Smooth muscle cell (in vitro differentiated cells): ENCODE data around the gene AIP. TPM values are rescaled to one million over a fixed set of nuclear protein-coding genes. Genes with fewer than 3 reads are reported as not detected.

Source experiments
- DNase-seq: peaks from one replicate; lab custom pipeline; 2025; ENCODE audit not compliant: unreplicated experiment; lab: John Stamatoyannopoulos, UW
- H2AFZ ChIP-seq: fragments of 200-600 bp; sonication (generic); 2 replicates; pipeline ENCODE4 v1.6.0; 2016; ENCODE audit warnings: antibody characterized with exemption, low read depth, mild to moderate bottlenecking
- H3F3A ChIP-seq: fragments of 200-600 bp; sonication (generic); 2 replicates; pipeline ENCODE4 v1.6.0; 2017; ENCODE audit warnings: antibody characterized with exemption, low read depth
- H3K27ac ChIP-seq: fragments of 200-600 bp; sonication (generic); 2 replicates; pipeline ENCODE4 v1.5.1; 2016; ENCODE audit warnings: low read depth, mild to moderate bottlenecking
- H3K27me3 ChIP-seq: fragments of 200-600 bp; sonication (generic); 2 replicates; pipeline ENCODE4 v1.6.1; 2016; ENCODE audit warnings: low read depth, mild to moderate bottlenecking
- H3K36me3 ChIP-seq: fragments of 200-600 bp; sonication (generic); 2 replicates; pipeline ENCODE4 v1.5.1; 2016; ENCODE audit warnings: low read depth
- H3K4me1 ChIP-seq: fragments of 200-600 bp; sonication (generic); 2 replicates; pipeline ENCODE4 v1.5.1; 2016; ENCODE audit warnings: low read depth
- H3K4me2 ChIP-seq: fragments of 200-600 bp; sonication (generic); 2 replicates; pipeline ENCODE4 v1.6.0; 2016; ENCODE audit warnings: mild to moderate bottlenecking
- H3K4me3 ChIP-seq: fragments of 200-600 bp; sonication (generic); 2 replicates; pipeline ENCODE4 v1.5.1; 2016; ENCODE audit warnings: mild to moderate bottlenecking
- H3K79me2 ChIP-seq: fragments of 200-600 bp; sonication (generic); 2 replicates; pipeline ENCODE4 v1.6.0; 2016; ENCODE audit warnings: low read depth, mild to moderate bottlenecking
- H3K9ac ChIP-seq: fragments of 200-600 bp; sonication (generic); 2 replicates; pipeline ENCODE4 v1.6.0; 2016; ENCODE audit warnings: low read depth
- H3K9me3 ChIP-seq: fragments of 200-600 bp; sonication (generic); replicated peaks from 2 replicates; pipeline ENCODE4 v1.5.1; 2016; ENCODE audit warnings: low read depth
- H4K20me1 ChIP-seq: fragments of 200-600 bp; sonication (generic); 2 replicates; pipeline ENCODE4 v1.6.0; 2016; ENCODE audit warnings: low read depth
- WGBS: methylation state at CpG from one replicate; pipeline ENCODE4 v1.1.7; 2016; ENCODE audit warnings: low lambda C conversion rate; 5-methylcytosine and 5-hydroxymethylcytosine counted together
- polyA plus RNA-seq: library from polyadenylated mRNA; unstranded; fragments of >200 nt; fragmentation: Nextera tagmentation; extraction: Ambion mirVana; gene quantifications from 2 replicates; pipeline ENCODE4 v1.2.1, GENCODE V29; 2016
- total RNA-seq: library from RNA; depleted of rRNA; stranded (reverse); fragments of >200 nt; gene quantifications from 2 replicates; pipeline ENCODE4 v1.2.3, GENCODE V29; 2014
- TF ChIP-seq, protein P1 (sequence below): fragments of 200-600 bp; sonication (generic); IDR thresholded peaks from 2 replicates; pipeline ENCODE4 v1.5.1; 2017; ENCODE audit warnings: borderline replicate concordance, mild to moderate bottlenecking, antibody characterized with exemption; ENCODE audit not compliant: insufficient read depth, poor library complexity, severe bottlenecking

The AIP gene
- total and polyA plus RNA-seq, 2 experiments from 2014 or later: 36.8 to 61.5 TPM

DNA sequence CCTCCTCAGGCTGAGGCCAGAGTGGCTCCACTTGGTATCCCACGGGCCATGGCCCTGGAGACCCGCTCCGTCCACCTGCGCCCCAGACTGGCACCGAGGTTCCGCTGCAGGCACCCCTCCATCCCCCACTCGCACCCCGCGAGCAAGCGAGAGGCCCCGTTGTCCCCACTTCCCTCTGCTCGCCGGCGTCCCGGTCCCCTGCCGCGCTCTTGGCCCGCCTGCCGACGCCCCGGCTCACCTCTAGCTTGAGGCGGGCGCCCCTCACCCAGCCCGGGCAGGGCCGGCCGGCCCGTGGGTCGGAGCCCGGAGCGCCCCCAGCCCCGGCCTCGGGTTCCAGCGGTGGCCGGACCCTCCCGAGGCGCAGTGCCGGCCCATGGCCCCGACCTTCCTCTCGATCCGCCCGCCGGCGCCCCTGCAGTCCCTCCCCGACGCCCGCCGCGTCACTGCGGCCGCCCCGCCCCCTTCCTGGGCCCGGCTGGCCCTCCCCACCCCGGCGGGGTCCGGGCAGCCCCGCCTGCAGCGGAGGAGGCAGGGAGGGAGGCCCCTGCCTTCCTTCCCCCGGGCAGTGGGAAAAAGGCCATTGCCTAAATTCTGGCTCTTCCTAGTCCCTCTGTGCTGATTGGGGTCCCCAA, 22.2 kb downstream of the AIP start, which contains the start of gene PITPNM1:
PITPNM1 (minus strand) TSS at position 414 of the 632 bp plus-strand sequence. CDS start 1,183 bp downstream, outside the sequence.
- Histone ChIP-seq H3K9me3 (no peaks in the 10 kb centered on the region), H3K27me3 (no peaks in the 10 kb centered on the region), H3K79me2 (peaks cover 14% of the 10 kb centered on the region), H3K36me3 (no peaks in the 10 kb centered on the region), H3K9ac (peak within 1 kb of the TSS; percentile 86), H3K4me1 (peaks cover 21% of the 10 kb centered on the region), H4K20me1 (peaks cover 18% of the 10 kb centered on the region), H3K4me2 (peak within 1 kb of the TSS; percentile 99), H3F3A (peaks cover 4% of the 10 kb centered on the region), H3K4me3 (peak within 1 kb of the TSS; percentile 73), H2AFZ (no peak within 1 kb of the TSS), H3K27ac (peak within 1 kb of the TSS; percentile 87)
- 0% methylated on average over 19 of the region's 58 CpGs for WGBS
- DNase-seq: peak; percentile 59
- TF ChIP-seq, protein P1, sequence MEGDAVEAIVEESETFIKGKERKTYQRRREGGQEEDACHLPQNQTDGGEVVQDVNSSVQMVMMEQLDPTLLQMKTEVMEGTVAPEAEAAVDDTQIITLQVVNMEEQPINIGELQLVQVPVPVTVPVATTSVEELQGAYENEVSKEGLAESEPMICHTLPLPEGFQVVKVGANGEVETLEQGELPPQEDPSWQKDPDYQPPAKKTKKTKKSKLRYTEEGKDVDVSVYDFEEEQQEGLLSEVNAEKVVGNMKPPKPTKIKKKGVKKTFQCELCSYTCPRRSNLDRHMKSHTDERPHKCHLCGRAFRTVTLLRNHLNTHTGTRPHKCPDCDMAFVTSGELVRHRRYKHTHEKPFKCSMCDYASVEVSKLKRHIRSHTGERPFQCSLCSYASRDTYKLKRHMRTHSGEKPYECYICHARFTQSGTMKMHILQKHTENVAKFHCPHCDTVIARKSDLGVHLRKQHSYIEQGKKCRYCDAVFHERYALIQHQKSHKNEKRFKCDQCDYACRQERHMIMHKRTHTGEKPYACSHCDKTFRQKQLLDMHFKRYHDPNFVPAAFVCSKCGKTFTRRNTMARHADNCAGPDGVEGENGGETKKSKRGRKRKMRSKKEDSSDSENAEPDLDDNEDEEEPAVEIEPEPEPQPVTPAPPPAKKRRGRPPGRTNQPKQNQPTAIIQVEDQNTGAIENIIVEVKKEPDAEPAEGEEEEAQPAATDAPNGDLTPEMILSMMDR: no peak

DNA sequence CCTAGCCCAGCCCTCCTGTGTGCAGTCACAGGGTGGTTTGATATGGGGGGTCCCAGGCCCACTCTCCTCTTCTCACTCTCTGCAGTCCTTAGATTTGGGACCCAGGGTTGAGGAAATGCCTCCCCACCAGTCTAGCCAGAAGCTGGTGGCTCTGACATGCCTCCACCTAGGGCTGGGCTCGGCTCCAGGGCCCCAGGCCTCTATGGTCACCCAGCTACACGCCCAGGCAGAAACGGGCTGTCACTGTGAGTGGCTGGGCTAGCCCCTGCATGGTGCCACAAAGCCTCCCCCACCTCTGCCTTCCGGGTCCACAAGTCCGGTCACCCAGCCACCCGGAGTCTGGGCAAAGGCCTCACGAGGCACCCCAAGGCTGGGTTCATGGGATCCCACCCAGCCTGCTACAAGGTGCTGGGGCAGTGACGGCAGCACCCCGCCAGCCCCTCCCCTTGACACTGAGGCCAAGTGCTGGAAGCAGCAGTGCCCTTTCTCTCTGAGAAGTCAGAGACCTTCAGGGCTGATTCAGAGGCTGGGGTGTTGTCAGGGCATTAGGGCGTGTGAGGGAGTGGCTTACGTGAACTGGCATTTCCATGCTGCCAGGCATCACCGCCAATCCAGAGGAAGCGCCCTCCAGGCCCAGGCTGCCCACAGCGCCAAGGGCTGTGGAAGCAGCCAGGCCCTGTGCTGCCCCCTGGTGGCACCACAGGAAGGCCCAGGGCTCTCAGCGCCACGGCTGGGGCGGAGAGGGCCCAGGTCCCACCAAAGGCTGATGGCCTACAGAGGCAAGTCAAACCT, 23.0 kb downstream of the AIP start:
- DNase-seq: peak; percentile 62
- H2AFZ ChIP-seq: no peak overlapping the region
- WGBS: 30% methylated on average over 17 of the region's 17 CpGs

DNA sequence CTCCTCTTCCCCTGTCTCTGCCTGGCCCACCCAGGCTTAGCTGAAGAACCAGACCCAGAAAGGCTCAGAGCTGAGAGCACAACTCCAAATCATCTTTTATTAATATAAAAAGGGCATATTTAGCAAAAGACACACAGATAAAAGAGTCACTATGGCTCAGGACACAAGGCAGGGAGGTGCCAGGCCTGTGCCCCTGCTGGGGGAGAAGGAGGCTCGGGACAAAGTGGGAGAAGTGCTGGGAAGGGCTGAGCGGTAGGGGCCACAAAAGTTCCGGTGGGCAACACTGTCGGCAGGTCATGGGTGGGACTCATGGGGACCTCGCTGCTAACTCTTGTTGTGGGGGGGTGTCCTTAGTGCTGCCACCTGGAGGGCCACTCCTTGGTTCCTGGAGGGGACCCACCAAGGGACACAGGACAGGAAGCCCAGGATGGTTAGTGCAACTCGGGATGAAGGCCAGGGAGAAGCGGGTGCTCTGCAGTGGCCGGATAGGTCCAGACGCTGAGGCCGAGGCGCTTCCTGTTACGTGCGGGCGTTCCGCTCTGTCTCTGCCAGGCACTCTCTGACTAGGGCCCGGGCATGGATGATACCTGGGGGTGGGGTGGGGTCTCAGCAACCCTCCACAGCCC, 23.7 kb downstream of the AIP start:
- no peak for DNase-seq
- H3K36me3 ChIP-seq: no peaks in the 10 kb centered on the region
- H3K4me3 ChIP-seq: no peak overlapping the region
- H4K20me1 ChIP-seq: peaks cover 18% of the 10 kb centered on the region
- TF ChIP-seq, protein P1: no peak
- H3K9me3 ChIP-seq: no peaks in the 10 kb centered on the region
- 91% methylated on average over 16 of the region's 16 CpGs for WGBS
- H3K4me2 ChIP-seq: peak overlapping the region; percentile 39
- peaks cover 14% of the 10 kb centered on the region for H3K79me2 ChIP-seq
- peaks cover 4% of the 10 kb centered on the region for H3F3A ChIP-seq
- no peak overlapping the region for H2AFZ ChIP-seq
- no peak overlapping the region for H3K9ac ChIP-seq
- H3K27ac ChIP-seq: peak overlapping the region; percentile 87
- H3K27me3 ChIP-seq: no peaks in the 10 kb centered on the region
- peaks cover 21% of the 10 kb centered on the region for H3K4me1 ChIP-seq

More for the DNA sequence above, 23.0 kb downstream of the AIP start:
- Histone ChIP-seq H3K27ac (peak overlapping the region; percentile 87), H3K4me1 (peaks cover 21% of the 10 kb centered on the region), H3K79me2 (peaks cover 14% of the 10 kb centered on the region), H3K27me3 (no peaks in the 10 kb centered on the region), H4K20me1 (peaks cover 18% of the 10 kb centered on the region), H3K9ac (peak overlapping the region; percentile 86), H3K36me3 (no peaks in the 10 kb centered on the region), H3F3A (peaks cover 4% of the 10 kb centered on the region), H3K4me3 (peak overlapping the region; percentile 73), H3K4me2 (peak overlapping the region; percentile 99), H3K9me3 (no peaks in the 10 kb centered on the region)
- TF ChIP-seq, protein P1: peak; percentile 95
